NOMO-1 treated with dmso at 0.1 percent for 144 hours (cell line): Measurements from ENCODE around the gene STEAP3.
"Not testable (repeated sequence)": the region's sequence is repeated elsewhere in the genome, so short reads cannot be mapped to it uniquely, and the experiment has no call there.

Source experiments
- DNase-seq: peaks from one replicate; lab custom pipeline; 2025; ENCODE audit not compliant: unreplicated experiment; lab: John Stamatoyannopoulos, UW

The STEAP3 gene

DNA sequence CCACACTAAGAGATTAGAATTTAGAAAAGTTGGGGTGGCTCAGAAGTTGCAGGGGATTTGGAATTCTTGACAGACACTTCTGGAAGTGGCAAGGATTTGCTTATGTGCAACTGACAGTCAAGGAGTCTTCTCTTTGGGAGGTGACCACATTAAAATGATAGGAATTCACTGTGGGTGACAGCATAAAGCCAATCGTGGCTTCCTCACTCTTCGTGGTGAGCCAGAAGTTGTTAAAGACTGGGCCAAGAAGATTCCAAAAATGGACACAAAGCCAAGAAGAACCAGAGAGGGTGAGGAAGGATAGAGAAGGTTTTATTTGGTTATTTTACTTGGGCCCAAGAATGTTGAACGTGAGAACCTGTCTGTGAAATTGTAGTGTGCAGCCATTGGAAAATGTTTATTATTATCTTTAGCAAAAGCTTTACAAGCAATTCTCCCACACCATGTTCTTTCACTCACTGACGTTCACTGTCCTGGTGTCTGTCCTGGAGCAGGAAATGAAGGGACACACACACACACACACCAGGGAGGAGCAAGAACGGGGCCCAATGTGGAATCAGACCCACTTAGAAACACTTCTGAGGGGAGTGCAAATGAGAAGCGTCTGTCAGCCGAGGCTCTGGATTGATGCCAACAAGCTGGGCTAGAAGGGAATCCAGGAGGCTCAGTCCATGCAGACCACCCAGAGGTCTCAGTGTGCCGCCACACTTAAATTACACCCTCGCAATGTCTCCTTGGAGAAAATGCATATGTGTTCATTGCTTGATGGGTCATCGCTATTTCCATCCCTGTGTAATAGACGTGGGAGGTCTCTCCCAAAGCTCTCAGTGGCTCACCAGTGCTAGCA lies 37.2 kb downstream of the STEAP3 start:
- no peak for DNase-seq

DNA sequence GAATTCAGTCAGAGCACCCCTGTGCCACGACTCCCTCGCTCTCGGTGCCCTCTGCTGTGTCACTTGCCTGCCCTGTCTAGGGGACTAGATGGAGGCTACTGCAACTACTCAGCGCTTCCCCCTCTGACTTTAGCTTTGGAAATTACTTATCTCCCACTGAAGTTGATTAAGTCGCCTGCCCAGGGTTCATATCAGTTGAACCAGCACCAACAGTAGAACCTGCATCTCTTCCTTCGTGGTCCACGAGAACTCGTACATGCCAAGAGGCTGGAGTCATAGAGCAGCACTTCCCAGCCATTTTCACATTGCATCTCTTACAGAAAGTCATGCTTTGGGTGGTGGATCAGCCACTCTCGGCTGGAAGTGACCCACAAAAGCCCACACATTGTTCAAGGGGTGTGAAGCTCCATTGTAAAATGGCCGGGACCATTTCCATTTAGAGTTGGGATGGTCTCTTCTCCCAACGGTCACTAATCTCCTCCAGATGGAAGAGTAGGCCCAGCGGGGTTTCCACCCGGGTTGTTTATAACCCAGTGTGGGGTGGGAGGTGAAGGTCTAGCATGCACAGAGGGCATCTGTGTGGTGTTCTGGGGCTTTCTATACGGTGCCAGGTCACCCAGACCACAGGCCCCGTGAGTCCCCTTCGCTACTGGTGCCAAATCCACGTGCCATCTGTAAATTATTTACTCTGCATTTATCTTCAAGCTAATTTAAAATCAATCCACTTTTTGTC lies 38.0 kb downstream of the STEAP3 start:
- DNase-seq: no peak

DNA sequence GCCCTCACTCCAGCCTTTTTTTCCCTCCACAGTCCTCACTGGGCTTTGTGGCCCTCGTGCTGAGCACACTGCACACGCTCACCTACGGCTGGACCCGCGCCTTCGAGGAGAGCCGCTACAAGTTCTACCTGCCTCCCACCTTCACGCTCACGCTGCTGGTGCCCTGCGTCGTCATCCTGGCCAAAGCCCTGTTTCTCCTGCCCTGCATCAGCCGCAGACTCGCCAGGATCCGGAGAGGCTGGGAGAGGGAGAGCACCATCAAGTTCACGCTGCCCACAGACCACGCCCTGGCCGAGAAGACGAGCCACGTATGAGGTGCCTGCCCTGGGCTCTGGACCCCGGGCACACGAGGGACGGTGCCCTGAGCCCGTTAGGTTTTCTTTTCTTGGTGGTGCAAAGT lies 39.4 kb downstream of the STEAP3 start:
- no peak for DNase-seq

DNA sequence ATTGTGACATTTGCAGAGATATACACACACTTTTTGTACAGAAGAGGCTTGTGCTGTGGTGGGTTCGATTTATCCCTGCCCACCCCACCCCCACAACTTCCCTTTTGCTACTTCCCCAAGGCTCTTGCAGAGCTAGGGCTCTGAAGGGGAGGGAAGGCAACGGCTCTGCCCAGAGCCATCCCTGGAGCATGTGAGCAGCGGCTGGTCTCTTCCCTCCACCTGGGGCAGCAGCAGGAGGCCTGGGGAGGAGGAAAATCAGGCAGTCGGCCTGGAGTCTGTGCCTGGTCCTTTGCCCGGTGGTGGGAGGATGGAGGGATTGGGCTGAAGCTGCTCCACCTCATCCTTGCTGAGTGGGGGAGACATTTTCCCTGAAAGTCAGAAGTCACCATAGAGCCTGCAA lies 40.0 kb downstream of the STEAP3 start:
- DNase-seq: peak; percentile 54

DNA sequence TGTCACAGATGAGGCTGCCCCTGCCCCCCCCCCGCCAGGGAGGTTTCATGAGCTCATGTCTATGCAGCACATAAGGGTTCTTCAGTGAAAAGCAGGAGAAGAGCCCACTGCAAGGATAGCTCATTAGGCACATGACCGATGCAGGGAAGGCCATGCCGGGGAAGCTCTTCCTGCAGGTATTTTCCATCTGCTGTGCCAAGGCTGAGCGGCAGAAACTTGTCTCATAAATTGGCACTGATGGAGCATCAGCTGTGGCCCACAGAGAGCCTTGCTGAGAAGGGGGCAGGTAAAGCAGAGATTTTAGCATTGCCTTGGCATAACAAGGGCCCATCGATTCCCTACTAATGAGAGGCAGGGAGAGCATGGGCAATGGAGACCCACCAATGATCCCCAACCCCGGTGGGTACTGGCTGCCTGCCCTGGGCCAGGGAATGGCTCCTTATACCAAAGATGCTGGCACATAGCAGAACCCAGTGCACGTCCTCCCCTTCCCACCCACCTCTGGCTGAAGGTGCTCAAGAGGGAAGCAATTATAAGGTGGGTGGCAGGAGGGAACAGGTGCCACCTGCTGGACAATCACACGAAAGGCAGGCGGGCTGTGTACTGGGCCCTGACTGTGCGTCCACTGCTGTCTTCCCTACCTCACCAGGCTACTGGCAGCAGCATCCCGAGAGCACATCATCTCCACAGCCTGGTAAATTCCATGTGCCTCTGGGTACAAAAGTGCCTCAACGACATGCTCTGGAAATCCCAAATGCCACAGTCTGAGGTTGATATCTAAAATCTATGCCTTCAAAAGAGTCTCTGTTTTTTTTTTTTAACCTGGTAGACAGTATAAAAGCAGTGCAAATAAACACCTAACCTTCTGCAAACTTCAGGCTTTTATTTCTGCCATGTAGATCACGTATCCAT lies 41.4 kb downstream of the STEAP3 start:
- DNase-seq: peak; percentile 35

DNA sequence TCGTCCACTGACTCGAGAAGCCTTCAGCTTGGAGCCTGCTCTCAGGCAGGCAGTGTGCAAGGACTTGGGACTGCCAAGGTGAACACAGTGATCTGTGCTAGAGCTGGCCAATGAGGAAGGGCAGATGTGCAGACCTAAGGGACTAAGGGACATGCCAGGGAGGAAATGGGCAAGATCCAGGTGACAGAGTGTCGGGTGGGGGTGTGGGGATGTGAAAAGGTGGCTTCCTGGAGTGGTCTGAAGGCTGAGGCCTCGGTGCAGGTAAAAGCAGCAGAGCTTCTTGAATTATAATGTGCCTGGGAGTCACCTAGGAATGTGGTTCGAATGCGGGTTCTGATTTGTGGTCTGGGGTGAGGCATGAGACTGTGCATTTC lies 42.0 kb downstream of the STEAP3 start:
- no peak for DNase-seq

DNA sequence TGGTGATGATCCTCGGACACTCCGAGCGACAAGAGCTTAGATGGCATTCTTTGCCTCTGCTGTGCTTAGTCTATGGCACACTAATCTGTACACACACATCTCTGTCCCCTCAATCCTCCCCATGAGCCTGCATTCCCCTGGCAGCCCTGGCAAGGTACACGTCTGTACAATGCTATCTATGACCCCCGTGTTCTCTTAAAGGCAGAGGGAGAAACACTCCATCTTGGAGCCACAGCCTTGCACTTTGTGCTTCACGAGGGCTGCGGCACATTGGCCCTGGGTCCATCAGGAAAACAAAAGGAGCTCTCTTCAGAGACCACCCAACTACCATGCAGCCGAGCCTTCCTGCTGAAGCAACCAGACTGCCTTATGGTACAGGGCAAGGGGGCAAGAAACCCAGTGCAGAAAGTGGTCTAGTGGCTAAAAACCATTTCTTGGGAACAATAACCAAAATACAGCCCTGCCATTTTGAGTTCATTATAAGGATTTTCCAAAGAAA lies 42.5 kb downstream of the STEAP3 start:
- no peak for DNase-seq

DNA sequence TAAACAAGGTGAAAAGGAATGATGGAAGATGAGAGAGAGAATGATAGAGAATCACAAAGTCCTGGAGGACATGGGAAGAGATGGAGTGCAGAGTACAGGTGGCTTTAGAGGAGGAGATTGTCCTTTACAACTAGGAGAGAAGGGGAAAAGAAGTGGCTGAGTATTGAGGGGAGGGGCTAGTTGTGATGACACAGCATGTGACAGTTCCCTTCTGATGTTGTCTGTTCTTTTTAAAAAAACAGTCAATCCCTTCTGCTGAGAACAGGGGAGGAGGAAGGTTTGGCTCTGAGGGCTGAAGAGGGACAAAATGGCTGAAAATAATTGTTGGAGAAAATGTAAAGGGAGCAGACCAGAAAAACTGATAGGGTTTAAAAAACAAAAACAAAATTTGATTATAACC lies 44.0 kb downstream of the STEAP3 start:
- DNase-seq: no peak

DNA sequence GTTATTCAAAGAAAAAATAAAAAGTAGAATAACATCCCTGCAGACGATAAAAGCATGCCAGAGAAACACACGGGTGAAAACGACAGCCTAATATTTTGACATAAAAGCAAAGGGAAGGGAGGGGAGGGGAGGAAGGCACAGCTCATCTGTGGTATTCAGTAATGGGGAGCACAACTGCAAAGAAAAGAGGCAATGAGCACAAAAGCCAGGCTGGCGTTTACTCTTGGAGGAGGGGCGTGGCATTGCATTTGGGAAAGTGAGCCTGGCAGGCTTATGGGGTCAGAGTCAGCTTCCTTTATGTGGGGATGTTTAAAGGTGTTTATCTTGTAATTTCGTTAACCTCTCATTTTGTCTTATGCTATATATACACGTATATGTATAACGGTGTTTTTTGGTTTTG lies 53.2 kb downstream of the STEAP3 start:
- no peak for DNase-seq

DNA sequence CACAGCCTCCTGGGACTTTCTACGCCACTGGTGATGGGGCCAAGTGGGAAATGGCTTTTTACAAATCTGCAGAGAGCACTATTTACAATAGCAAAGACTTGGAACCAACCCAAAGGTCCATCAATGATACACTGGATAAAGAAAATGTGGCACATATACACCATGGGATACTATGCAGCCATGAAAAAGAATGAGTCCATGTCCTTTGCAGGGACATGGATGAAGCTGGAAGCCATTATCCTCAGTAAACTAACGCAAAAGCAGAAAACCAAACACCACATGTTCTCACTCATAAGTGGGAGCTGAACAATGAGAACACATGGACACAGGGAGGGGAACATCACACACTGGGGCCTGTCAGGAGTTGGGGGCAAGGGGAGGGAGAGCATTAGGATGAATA lies 54.8 kb downstream of the STEAP3 start:
- DNase-seq: not testable (repeated sequence)

DNA sequence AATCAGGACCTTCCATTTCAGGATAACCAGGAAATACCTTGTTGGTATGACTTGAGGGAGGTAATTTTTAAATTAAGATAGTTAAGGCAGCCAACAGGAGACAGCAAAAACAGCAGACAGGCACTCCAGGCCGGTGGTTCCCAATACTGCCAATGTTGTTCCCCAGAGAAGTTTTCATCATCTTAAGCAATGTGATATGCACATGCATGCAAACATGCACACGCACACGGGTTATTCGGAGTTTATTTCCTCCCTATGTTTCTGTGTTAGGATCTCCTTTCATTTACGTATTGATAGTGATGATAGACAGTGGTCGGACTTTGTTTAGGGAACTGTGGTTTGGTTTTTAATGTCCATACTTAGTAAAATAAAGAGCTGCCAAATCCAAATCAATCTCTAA lies 55.3 kb downstream of the STEAP3 start:
- DNase-seq: no peak

DNA sequence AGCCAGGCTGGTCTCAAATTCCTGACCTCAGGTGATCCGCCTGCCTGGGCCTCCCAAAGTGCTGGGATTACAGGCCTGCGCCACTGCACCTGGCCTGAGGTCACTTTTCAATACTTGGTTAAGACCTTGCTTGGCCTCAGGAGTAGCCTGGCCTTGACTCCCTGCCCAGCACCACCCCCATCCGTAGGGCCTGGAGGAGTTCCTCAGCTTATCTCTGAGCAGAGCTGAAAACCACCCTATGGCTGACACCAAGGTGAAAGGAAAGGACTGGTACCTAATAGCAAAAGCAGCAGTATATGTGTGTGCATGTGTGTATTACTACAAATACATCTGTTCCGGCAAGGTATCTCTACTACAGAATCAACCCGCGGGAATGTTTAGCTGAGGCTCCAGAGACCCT lies 56.0 kb downstream of the STEAP3 start:
- DNase-seq: no peak

DNA sequence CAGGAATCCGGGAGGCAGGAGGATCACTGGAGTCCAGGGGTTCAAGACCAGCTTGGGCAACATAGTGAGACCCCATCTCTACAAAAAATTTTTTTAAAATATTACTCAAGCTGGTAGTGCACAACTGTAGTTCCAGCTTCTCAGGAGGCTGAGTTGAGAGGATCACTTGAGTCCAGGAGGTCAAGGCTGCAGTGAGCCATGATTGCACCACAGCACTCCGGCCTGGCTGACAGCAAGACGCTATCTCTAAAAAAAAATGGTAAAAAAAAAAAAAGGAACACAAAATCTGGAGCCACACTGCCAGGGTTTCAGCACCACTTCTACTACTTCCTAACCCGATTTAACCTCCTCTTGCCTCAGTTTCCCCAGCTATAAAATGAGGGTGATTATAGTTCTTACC lies 57.0 kb downstream of the STEAP3 start:
- no peak for DNase-seq

DNA sequence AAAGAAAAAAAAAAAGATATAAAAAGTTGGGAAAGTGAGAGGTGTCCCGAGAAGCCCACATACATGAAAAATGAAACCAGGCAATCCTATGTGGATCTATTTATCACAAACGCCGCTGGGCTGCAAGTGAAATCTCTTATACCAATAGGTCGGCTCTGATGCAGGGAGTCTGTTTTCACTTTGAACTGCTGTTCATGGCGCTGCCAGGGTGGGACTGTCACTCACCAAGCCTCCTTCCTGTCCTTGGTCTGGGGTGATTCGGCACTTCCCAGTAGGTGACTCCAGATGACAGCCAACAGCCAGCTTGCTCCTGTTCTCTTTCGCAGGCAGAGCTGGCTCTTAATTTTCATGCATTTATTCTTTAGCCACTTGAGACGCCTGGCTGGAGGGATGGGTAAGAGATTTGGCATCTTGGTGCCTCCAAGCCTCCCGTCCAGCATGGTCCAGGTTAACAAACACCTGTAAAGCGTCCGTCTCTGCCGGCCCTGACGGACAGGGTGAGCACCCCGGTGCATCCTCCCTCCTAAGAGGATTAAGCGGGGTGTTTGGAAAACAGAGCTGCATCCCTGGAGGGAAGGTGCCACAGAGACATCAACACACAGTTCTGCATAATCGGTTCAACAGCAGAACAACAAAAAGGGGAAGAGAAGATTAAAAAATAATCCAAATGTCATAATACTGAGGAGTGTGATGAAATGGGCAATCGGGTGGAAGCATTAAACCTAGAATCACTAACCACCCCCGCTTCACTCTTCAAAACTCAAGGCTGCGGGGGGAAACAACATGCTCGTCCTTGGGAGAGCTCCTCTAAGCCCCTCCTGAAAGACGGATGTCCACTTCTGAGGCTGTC lies 58.7 kb downstream of the STEAP3 start:
- DNase-seq: peak; percentile 33

DNA sequence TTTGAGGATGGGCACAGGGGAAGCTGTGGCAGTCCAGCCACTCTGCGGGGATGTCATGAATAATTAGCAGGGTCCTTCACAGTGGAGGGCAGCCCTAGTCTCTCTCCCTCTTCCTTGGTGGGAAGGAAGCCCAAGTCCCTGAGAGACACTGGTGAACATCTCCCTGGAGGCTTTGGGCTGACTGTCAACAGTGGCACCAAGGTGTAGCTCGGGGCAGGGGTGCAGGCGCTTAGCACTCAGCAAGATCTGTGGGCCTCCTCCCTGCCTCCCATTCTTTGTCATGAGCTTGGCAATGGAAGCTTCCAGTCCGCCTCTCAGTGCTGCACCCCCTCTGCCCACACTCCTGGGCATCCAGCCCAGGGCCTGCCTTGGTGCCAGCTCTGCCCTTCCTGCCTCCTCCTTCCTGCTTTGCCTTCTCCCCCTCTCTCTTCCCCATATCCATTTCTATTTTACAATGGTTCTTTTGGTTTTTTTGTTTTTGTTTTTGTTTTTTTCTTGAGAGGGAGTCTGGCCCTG lies 59.4 kb downstream of the STEAP3 start:
- no peak for DNase-seq

DNA sequence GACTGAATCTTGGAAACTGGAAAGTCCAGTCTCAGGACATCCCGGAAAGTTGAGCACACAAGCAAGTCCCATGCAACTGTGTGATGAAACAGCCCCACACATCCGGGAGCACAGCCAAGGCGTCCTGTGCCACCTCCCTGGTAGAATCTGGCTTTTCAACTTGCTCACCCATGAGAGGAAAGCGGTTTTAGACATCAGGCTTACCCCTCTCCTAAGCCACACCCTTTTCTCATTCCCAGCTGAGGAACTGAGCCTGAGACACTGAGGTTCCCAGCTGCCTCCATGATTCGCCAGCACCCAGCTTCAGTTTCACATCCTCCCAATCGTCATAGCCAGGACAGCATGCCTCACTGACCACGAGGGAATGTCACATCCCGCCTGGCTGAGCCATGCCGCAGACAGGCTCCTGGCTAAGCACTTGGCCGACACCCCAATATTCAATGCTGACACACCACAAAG lies 60.3 kb downstream of the STEAP3 start:
- DNase-seq: no peak

DNA sequence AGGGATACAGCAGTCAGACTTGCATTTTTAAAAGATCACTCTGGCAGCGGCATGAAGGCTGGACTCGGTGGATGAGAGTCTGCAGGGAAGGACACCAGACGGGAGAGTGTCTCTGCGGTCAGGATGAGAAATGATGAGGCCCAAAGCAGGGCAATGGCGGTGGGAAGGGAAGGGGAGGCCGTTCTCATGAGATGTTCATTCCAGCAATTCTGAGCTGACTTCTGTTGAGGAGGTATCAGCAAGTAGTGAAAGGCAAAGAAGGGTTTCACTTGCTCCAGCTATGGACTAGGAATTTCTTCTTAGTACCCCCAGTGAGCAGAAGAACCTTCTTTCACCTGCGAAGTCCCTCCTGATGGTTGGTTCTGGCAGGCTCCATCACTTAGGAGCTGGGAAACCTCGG lies 63.0 kb downstream of the STEAP3 start:
- no peak for DNase-seq

DNA sequence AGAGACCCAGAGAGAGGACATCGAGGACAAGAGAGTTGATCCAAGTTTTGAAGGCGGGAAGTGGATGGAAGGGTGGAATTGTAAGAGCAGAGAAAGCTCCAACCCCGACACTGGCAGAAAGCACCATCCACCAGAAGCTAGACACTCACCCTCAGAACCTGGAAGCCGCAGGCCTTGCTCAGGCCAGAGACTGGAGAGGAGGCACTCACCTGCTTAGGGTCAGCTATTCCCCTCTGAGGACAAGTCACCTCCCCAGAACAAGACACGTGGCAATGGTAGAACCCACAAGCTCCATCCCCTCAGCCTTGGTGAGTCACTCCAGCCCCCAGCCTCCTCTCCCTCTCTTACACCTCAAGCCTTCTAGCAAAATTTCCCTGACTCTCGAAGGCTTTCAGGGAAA lies 64.9 kb downstream of the STEAP3 start:
- DNase-seq: no peak

DNA sequence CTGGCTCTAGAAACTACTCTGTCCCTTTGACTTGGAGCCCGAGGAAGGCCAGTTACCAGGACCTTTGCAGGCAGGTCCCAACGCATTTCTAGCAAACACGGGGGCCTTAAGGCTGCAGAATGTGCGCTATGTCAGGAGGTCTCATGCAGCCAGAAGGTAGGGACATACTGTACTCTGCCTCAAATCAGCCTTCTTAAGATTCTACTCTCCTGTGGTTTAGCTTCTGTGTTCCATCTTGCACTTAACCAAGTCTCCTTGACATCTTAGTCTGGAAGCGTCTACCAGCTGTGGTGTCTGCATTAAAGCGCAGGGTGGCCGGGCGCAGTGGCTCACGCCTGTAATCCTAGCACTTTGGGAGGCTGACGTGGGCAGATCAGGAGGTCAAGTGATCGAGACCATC lies 65.5 kb downstream of the STEAP3 start:
- no peak for DNase-seq

DNA sequence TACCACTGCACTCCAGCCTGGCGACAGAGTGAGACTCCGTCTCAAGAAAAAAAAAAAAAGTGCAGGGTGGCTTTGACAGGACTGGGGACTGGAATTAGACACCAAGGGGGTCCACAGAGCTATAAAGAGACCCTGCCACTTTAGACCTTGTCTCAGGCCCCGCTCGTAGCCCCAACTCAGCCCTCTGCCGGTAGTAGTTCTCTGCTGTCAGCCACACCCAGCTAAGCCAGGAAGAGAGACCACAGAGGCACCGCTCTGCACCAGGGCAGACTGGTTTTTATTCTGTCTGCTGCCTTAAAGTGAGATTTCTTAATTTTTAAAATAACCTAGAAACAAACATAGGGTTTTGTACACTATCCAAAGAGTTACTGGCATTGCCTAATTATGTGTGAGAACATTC lies 66.0 kb downstream of the STEAP3 start:
- DNase-seq: no peak
